B cell (primary cell): ENCODE results near the gene BBC3. TPM values are rescaled to one million over a fixed set of nuclear protein-coding genes. Genes with fewer than 3 reads are reported as not detected.

Experiments
- ATAC-seq: fragments of 200-7000 bp; cut with Tn5 transposase; one replicate; pipeline ENCODE4 v1.10.0; 2021; ENCODE audit warnings: low read depth, mild to moderate bottlenecking, moderate number of reproducible peaks, moderate library complexity
- CTCF ChIA-PET: fragments of 350-600 bp; sonication (Branson Sonifier 250); formaldehyde crosslinking; loops from one replicate; lab custom pipeline; 2021; ENCODE audit warnings: antibody characterized with exemption, inconsistent platforms; lab: Charles Lee
- POLR2A ChIA-PET: fragments of 350-600 bp; sonication (Branson Sonifier 250); formaldehyde crosslinking; loops from one replicate; lab custom pipeline; 2021; ENCODE audit warnings: antibody characterized with exemption; lab: Charles Lee
- DNase-seq: peaks from one replicate; pipeline ENCODE4 v3.0.0; 2013
- H2AFZ ChIP-seq: 2 replicates; pipeline ENCODE4 v1.6.1; 2012; ENCODE audit warnings: mild to moderate bottlenecking, low read depth, low read length; ENCODE audit not compliant: insufficient read depth, poor library complexity, severe bottlenecking
- H3K27ac ChIP-seq, 2 donors: 1 replicate in 1 of 2; 2 replicates in 1 of 2; pipeline ENCODE4 v1.5.1; 2012 to 2013; ENCODE audit warnings: low read length in 2 of 2, mild to moderate bottlenecking in 2 of 2, moderate library complexity in 1 of 2
- H3K27me3 ChIP-seq, 4 experiments: fragments of 200-600 bp in 1 of 4; sonication (generic) in 1 of 4; replicated peaks in 1 of 4; 1 replicate in 2 of 4; 2 replicates in 2 of 4; pipeline versions ENCODE4 v1.6.1 to v1.7.0; 2013 to 2016; ENCODE audit warnings: low read length in 3 of 4, mild to moderate bottlenecking in 2 of 4, mixed read lengths in 1 of 4, moderate library complexity in 1 of 4; ENCODE audit not compliant: insufficient read depth in 4 of 4, control insufficient read depth in 3 of 4; ENCODE audit errors: control extremely low read depth in 1 of 4
- H3K36me3 ChIP-seq, 2 experiments: replicated peaks in 1 of 2; 1 replicate in 1 of 2; 2 replicates in 1 of 2; pipeline versions ENCODE4 v1.6.1 to v1.7.1; 2013; ENCODE audit warnings: low read length in 1 of 2; ENCODE audit not compliant: insufficient read depth in 2 of 2, control insufficient read depth in 1 of 2; ENCODE audit errors: control extremely low read depth in 1 of 2, extremely low read depth in 1 of 2
- H3K4me1 ChIP-seq, 2 donors: fragments of 200-600 bp in 1 of 2; sonication (generic) in 1 of 2; 1 replicate in 1 of 2; 2 replicates in 1 of 2; pipeline versions ENCODE4 v1.5.1 to v1.6.1; 2013 to 2017; ENCODE audit warnings: low read length in 2 of 2; ENCODE audit not compliant: control insufficient read depth in 2 of 2, insufficient read depth in 2 of 2
- H3K4me2 ChIP-seq: replicated peaks from 2 replicates; pipeline ENCODE3; 2012; ENCODE audit warnings: mild to moderate bottlenecking, low read depth, low read length; ENCODE audit not compliant: poor library complexity, severe bottlenecking
- H3K4me3 ChIP-seq, 5 experiments: fragments of 200-600 bp in 1 of 5; sonication (generic) in 1 of 5; 1 replicate in 3 of 5; 2 replicates in 2 of 5; pipeline versions ENCODE4 v1.5.1 to v1.7.0; 2011 to 2016; ENCODE audit warnings: low read length in 4 of 5, mild to moderate bottlenecking in 4 of 5, low read depth in 2 of 5, control low read depth in 1 of 5, moderate library complexity in 1 of 5; ENCODE audit not compliant: insufficient read depth in 1 of 5; ENCODE audit errors: control extremely low read depth in 1 of 5, extremely low read depth in 1 of 5
- H3K79me2 ChIP-seq: fragments of 200-600 bp; sonication (generic); one replicate; pipeline ENCODE4 v1.6.0; 2016; ENCODE audit warnings: low read length; ENCODE audit not compliant: control insufficient read depth, insufficient read depth
- H3K9ac ChIP-seq: fragments of 200-600 bp; sonication (generic); 2 replicates; pipeline ENCODE4 v1.6.1; 2017; ENCODE audit warnings: mild to moderate bottlenecking, low read length, moderate library complexity
- H3K9me3 ChIP-seq, 3 donors: one replicate each; pipeline versions ENCODE4 v1.6.1 to v1.7.1; 2013; ENCODE audit warnings: low read length in 2 of 3; ENCODE audit not compliant: control insufficient read depth in 2 of 3, insufficient read depth in 1 of 3; ENCODE audit errors: control extremely low read depth in 1 of 3
- H4K20me1 ChIP-seq: 2 replicates; pipeline ENCODE4 v1.6.0; 2012; ENCODE audit warnings: mild to moderate bottlenecking, low read length; ENCODE audit not compliant: insufficient read depth, control insufficient read depth, poor library complexity, severe bottlenecking
- H3K27ac Mint-ChIP-seq: one replicate; pipeline ENCODE4 v1.8.0; 2021; ENCODE audit warnings: mixed read lengths
- H3K27me3 Mint-ChIP-seq: one replicate; pipeline ENCODE4 v1.8.0; 2021; ENCODE audit warnings: mixed read lengths
- H3K4me1 Mint-ChIP-seq: one replicate; pipeline ENCODE4 v1.8.0; 2021; ENCODE audit warnings: mixed read lengths
- H3K4me3 Mint-ChIP-seq: one replicate; pipeline ENCODE4 v1.8.0; 2021; ENCODE audit warnings: mixed read lengths
- H3K9me3 Mint-ChIP-seq: one replicate; pipeline ENCODE4 v1.8.0; 2022; ENCODE audit warnings: mixed read lengths; ENCODE audit not compliant: insufficient read depth
- EZH2 ChIP-seq: IDR thresholded peaks from 2 replicates; pipeline ENCODE4 v1.6.1; 2012; ENCODE audit warnings: borderline replicate concordance, low read depth, mild to moderate bottlenecking, moderate library complexity, low read length; ENCODE audit not compliant: insufficient read depth, poor library complexity, severe bottlenecking
- WGBS: methylation state at CpG from one replicate; pipeline ENCODE4 v1.1.5; 2013; ENCODE audit warnings: missing lambda C conversion rate; ENCODE audit not compliant: insufficient coverage; 5-methylcytosine and 5-hydroxymethylcytosine counted together
- intact Hi-C: fragments of 100-400 bp; cut with micrococcal nuclease; formaldehyde crosslinking; loops from one replicate; pipeline ENCODE4 v1.10.0; 2022
- polyA plus RNA-seq: library from polyadenylated mRNA; depleted of rRNA; stranded (reverse); fragments of >200 nt; gene quantifications from 2 replicates; pipeline ENCODE4 v1.2.3, GENCODE V29; 2012
- total RNA-seq, 2 donors: library from RNA; stranded (reverse); fragments of 120-200 nt in 1 of 2; gene quantifications; 1 replicate in 1 of 2; 2 replicates in 1 of 2; pipeline versions ENCODE4 v1.2.3 to v1.2.4, GENCODE V29; 2013 to 2022
- TF ChIP-seq, protein P1 (sequence below): fragments of 200-600 bp; IDR thresholded peaks from one replicate; pipeline ENCODE4 v1.8.0; 2022; ENCODE audit warnings: antibody characterized with exemption, mild to moderate bottlenecking

Gene BBC3
- total and polyA plus RNA-seq, 2 donors (not counting 1 experiment from before 2014, with no cell fraction given) = 10.2 to 17.8 TPM

DNA sequence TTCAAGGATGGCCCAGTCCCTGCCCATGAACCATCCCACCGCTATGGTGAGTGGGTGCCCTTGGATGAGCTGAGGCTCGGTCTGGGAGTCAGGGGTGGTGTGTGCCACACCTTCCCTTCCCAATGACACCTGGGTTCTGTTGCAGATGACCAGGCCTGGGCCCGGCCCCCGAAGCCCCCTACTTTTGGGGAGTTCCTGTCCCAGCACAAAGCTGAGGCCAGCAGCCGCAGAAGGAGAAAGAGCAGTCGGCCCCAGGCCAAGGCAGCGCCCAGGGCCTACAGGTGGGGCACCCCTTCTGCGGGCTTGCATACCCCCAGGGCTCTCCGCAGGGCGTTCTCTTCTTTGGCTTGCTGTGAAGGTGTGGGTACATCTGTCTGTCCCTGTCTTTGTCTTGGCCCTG is 39.4 kb upstream of the BBC3 start:
- POLR2A ChIA-PET = no interaction called here
- Histone ChIP-seq H2AFZ (no peak overlapping the region), H3K9me3 (no peaks in the 10 kb centered on the region), H3K27me3 (no peaks in the 10 kb centered on the region), H3K27ac (no peak overlapping the region), H3K4me3 (no peak overlapping the region), H3K9ac (no peak overlapping the region), H3K4me2 (no peak overlapping the region), H3K36me3 (peaks cover 0 to 27% of the 10 kb centered on the region in 2 experiments), H3K4me1 (peaks cover 9 to 15% of the 10 kb centered on the region in 2 donors), H4K20me1 (peaks cover 8% of the 10 kb centered on the region), H3K79me2 (no peaks in the 10 kb centered on the region)
- peaks cover 17% of the 10 kb centered on the region for H3K4me1 Mint-ChIP-seq
- H3K27ac Mint-ChIP-seq = no peak overlapping the region
- DNase-seq = no peak
- WGBS = 98% methylated on average over 10 of the region's 10 CpGs
- H3K27me3 Mint-ChIP-seq = no peaks in the 10 kb centered on the region
- intact Hi-C loops = loop anchor here (5.0 to 10.0 kb wide), 3 partner anchors 334 to 1367 kb away; partner anchors contain the start of genes BICRA, DBP and SLC1A5
- H3K9me3 Mint-ChIP-seq = no peaks in the 10 kb centered on the region
- CTCF ChIA-PET = interaction anchor here (1.1 kb wide), 1 partner anchor 15 kb away, joined by 3 read pairs; no protein-coding TSS in a partner anchor
- H3K4me3 Mint-ChIP-seq = no peak overlapping the region
- no peak for ATAC-seq
- TF ChIP-seq EZH2 = no peak
- TF ChIP-seq, protein P1, sequence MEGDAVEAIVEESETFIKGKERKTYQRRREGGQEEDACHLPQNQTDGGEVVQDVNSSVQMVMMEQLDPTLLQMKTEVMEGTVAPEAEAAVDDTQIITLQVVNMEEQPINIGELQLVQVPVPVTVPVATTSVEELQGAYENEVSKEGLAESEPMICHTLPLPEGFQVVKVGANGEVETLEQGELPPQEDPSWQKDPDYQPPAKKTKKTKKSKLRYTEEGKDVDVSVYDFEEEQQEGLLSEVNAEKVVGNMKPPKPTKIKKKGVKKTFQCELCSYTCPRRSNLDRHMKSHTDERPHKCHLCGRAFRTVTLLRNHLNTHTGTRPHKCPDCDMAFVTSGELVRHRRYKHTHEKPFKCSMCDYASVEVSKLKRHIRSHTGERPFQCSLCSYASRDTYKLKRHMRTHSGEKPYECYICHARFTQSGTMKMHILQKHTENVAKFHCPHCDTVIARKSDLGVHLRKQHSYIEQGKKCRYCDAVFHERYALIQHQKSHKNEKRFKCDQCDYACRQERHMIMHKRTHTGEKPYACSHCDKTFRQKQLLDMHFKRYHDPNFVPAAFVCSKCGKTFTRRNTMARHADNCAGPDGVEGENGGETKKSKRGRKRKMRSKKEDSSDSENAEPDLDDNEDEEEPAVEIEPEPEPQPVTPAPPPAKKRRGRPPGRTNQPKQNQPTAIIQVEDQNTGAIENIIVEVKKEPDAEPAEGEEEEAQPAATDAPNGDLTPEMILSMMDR = no peak

DNA sequence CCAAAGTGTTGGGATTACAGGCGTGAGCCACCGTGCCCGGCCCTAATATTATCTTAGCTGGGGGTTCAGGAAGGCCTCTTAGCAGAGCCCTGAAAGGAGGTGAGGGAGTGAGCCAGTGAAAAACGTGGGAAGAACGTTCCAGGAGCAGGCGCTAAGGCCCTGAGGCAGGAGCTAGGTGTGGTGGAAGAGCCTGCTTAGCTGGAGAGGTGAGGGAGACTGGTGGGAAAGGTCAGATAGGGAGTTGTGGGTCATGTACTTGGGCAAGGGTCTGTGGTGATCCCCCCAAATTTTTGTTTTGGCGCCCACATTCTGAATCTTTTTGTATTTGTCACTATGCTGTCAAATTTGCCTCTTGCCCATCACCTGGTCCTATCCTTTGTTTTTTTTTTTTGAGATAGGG is 38.6 kb upstream of the BBC3 start:
- 97% methylated on average over 7 of the region's 7 CpGs for WGBS
- Mint-ChIP-seq H3K27ac (no peak overlapping the region), H3K9me3 (no peaks in the 10 kb centered on the region), H3K4me3 (no peak overlapping the region), H3K4me1 (peaks cover 14% of the 10 kb centered on the region), H3K27me3 (no peaks in the 10 kb centered on the region)
- H3K27ac ChIP-seq = no peak overlapping the region
- no peak for ATAC-seq
- POLR2A ChIA-PET = no interaction called here
- TF ChIP-seq, protein P1 = no peak
- TF ChIP-seq EZH2 = no peak
- no peak for DNase-seq
- H4K20me1 ChIP-seq = peaks cover 4% of the 10 kb centered on the region
- no peaks in the 10 kb centered on the region for H3K9me3 ChIP-seq
- no peak overlapping the region for H3K4me3 ChIP-seq
- intact Hi-C loops = no loop called here
- no peaks in the 10 kb centered on the region for H3K79me2 ChIP-seq
- CTCF ChIA-PET = interaction anchor here (0.8 kb wide), 1 partner anchor 26 kb away, joined by 3 read pairs; no protein-coding TSS in a partner anchor
- H3K4me2 ChIP-seq = no peak overlapping the region
- H2AFZ ChIP-seq = no peak overlapping the region
- H3K9ac ChIP-seq = no peak overlapping the region
- H3K27me3 ChIP-seq = no peaks in the 10 kb centered on the region
- peaks cover 5 to 11% of the 10 kb centered on the region in 2 donors for H3K4me1 ChIP-seq
- H3K36me3 ChIP-seq = peaks cover 0 to 33% of the 10 kb centered on the region in 2 experiments
